H9 (cell line): ENCODE measurements around the gene CD247. TPM values are rescaled to one million over a fixed set of nuclear protein-coding genes. Genes with fewer than 3 reads are reported as not detected.

Source experiments
- DNase-seq: peaks from one replicate; pipeline ENCODE4 v3.0.0-alpha.2; 2017
- H2AFZ ChIP-seq: one replicate; pipeline ENCODE4 v1.6.1; 2013; ENCODE audit warnings: mild to moderate bottlenecking, low read length, control low read depth, moderate library complexity
- H2AK5ac ChIP-seq: 2 replicates; pipeline ENCODE4 v1.6.1; 2013; ENCODE audit warnings: low read length, control low read depth, mixed read lengths; ENCODE audit not compliant: insufficient read length
- H2BK120ac ChIP-seq: one replicate; pipeline ENCODE4 v1.6.1; 2013; ENCODE audit warnings: low read depth, mild to moderate bottlenecking, low read length, control low read depth, inconsistent platforms; ENCODE audit not compliant: poor library complexity, severe bottlenecking
- H2BK12ac ChIP-seq: 2 replicates; pipeline ENCODE4 v1.6.1; 2013; ENCODE audit warnings: low read length, control low read depth, mixed read lengths, low read depth; ENCODE audit not compliant: insufficient read length
- H2BK15ac ChIP-seq: 2 replicates; pipeline ENCODE4 v1.6.1; 2013; ENCODE audit warnings: low read depth, low read length, control low read depth
- H2BK20ac ChIP-seq: one replicate; pipeline ENCODE4 v1.6.1; 2013; ENCODE audit warnings: low read depth, mild to moderate bottlenecking, low read length, control low read depth, inconsistent platforms; ENCODE audit not compliant: poor library complexity, severe bottlenecking
- H2BK5ac ChIP-seq: 2 replicates; pipeline ENCODE4 v1.6.1; 2013; ENCODE audit warnings: low read length, control low read depth, mixed read lengths; ENCODE audit not compliant: insufficient read length
- H3K14ac ChIP-seq: 2 replicates; pipeline ENCODE4 v1.6.1; 2013; ENCODE audit warnings: low read length, control low read depth; ENCODE audit not compliant: insufficient read depth
- H3K18ac ChIP-seq: 2 replicates; pipeline ENCODE4 v1.6.1; 2013; ENCODE audit warnings: low read depth, mild to moderate bottlenecking, mixed read lengths, low read length, control low read depth; ENCODE audit not compliant: insufficient read length
- H3K23ac ChIP-seq: 2 replicates; pipeline ENCODE4 v1.6.1; 2013; ENCODE audit warnings: low read length, control low read depth, mixed read lengths, low read depth; ENCODE audit not compliant: insufficient read length
- H3K23me2 ChIP-seq: 2 replicates; pipeline ENCODE4 v1.6.1; 2013; ENCODE audit warnings: low read depth, mild to moderate bottlenecking, mixed read lengths, low read length, control low read depth; ENCODE audit not compliant: insufficient read length, poor library complexity, severe bottlenecking
- H3K27ac ChIP-seq: 2 replicates; pipeline ENCODE4 v1.5.1; 2013; ENCODE audit warnings: low read length, control low read depth, mixed read lengths, low read depth; ENCODE audit not compliant: insufficient read length
- H3K27me3 ChIP-seq: 2 replicates; pipeline ENCODE4 v1.6.1; 2013; ENCODE audit warnings: low read length, control low read depth, inconsistent platforms; ENCODE audit not compliant: insufficient read depth
- H3K4ac ChIP-seq: 2 replicates; pipeline ENCODE4 v1.6.1; 2013; ENCODE audit warnings: low read depth, mild to moderate bottlenecking, control low read depth, inconsistent platforms, low read length, moderate library complexity
- H3K4me1 ChIP-seq: 2 replicates; pipeline ENCODE4 v1.6.1; 2013; ENCODE audit warnings: low read length, control low read depth, inconsistent platforms; ENCODE audit not compliant: insufficient read depth
- H3K4me2 ChIP-seq: 2 replicates; pipeline ENCODE4 v1.6.1; 2013; ENCODE audit warnings: low read length, control low read depth, mixed read lengths; ENCODE audit not compliant: insufficient read length, insufficient read depth
- H3K56ac ChIP-seq: 2 replicates; pipeline ENCODE4 v1.6.1; 2013; ENCODE audit warnings: low read depth, mild to moderate bottlenecking, mixed read lengths, low read length, control low read depth; ENCODE audit not compliant: insufficient read length
- H3K79me1 ChIP-seq: 2 replicates; pipeline ENCODE4 v1.6.1; 2013; ENCODE audit warnings: low read depth, mild to moderate bottlenecking, moderate library complexity, low read length, control low read depth, inconsistent platforms; ENCODE audit not compliant: insufficient read depth, poor library complexity, severe bottlenecking
- H3K79me2 ChIP-seq: 2 replicates; pipeline ENCODE4 v1.6.1; 2013; ENCODE audit warnings: low read length, control low read depth, inconsistent platforms; ENCODE audit not compliant: insufficient read depth
- H3K9ac ChIP-seq: 2 replicates; pipeline ENCODE4 v1.6.1; 2013; ENCODE audit warnings: low read length, control low read depth, mixed read lengths; ENCODE audit not compliant: insufficient read length; ENCODE audit errors: extremely low read depth
- H3K9me3 ChIP-seq: one replicate; pipeline ENCODE4 v1.6.1; 2013; ENCODE audit warnings: low read depth, low read length, inconsistent platforms; ENCODE audit not compliant: control insufficient read depth
- H3T11ph ChIP-seq: one replicate; pipeline ENCODE4 v1.6.1; 2013; ENCODE audit warnings: mild to moderate bottlenecking, low read length, control low read depth, inconsistent platforms
- H4K20me1 ChIP-seq: one replicate; pipeline ENCODE4 v1.6.1; 2013; ENCODE audit not compliant: control insufficient read depth, insufficient read length, insufficient read depth
- H4K5ac ChIP-seq: 2 replicates; pipeline ENCODE4 v1.6.1; 2013; ENCODE audit warnings: low read depth, mild to moderate bottlenecking, mixed read lengths, low read length, control low read depth; ENCODE audit not compliant: insufficient read length
- H4K8ac ChIP-seq: replicated peaks from 2 replicates; pipeline ENCODE4 v1.6.1; 2013; ENCODE audit warnings: low read length, control low read depth, mixed read lengths, low read depth; ENCODE audit not compliant: insufficient read length
- H4K91ac ChIP-seq: 2 replicates; pipeline ENCODE4 v1.6.1; 2013; ENCODE audit warnings: low read depth, mild to moderate bottlenecking, moderate library complexity, mixed read lengths, low read length, control low read depth; ENCODE audit not compliant: insufficient read length
- H3K27ac Mint-ChIP-seq, 3 experiments: 2 replicates in 2 of 3; 3 replicates in 1 of 3; pipeline ENCODE4 v1.8.0; 2020 to 2021; ENCODE audit warnings: mixed read lengths in 3 of 3, mild to moderate bottlenecking in 1 of 3, moderate library complexity in 1 of 3
- H3K27me3 Mint-ChIP-seq: 2 replicates; pipeline ENCODE4 v1.8.0; 2021; ENCODE audit warnings: low read depth, mild to moderate bottlenecking, moderate library complexity, mixed read lengths
- H3K36me3 Mint-ChIP-seq, 3 experiments: 2 replicates in 2 of 3; 3 replicates in 1 of 3; pipeline ENCODE4 v1.8.0; 2020 to 2021; ENCODE audit warnings: low read depth in 3 of 3, mixed read lengths in 3 of 3; ENCODE audit not compliant: insufficient read depth in 1 of 3
- H3K4me1 Mint-ChIP-seq, 2 experiments: 2 replicates each; pipeline ENCODE4 v1.8.0; 2020; ENCODE audit warnings: mixed read lengths in 2 of 2
- H3K4me3 Mint-ChIP-seq, 2 experiments: 2 replicates in 1 of 2; 3 replicates in 1 of 2; pipeline ENCODE4 v1.8.0; 2020 to 2021; ENCODE audit warnings: mild to moderate bottlenecking in 2 of 2, mixed read lengths in 2 of 2, moderate library complexity in 1 of 2
- H3K9me3 Mint-ChIP-seq, 2 experiments: 2 replicates in 1 of 2; 3 replicates in 1 of 2; pipeline ENCODE4 v1.8.0; 2020; ENCODE audit warnings: mild to moderate bottlenecking in 2 of 2, mixed read lengths in 2 of 2, moderate library complexity in 1 of 2
- WGBS: extraction: QIAGEN DNeasy Blood & Tissue Kit; methylation state at CpG from one replicate; pipeline ENCODE4 v1.1.7; 2013; ENCODE audit warnings: missing lambda C conversion rate, low lambda C conversion rate, mixed read lengths; ENCODE audit not compliant: insufficient read length; ENCODE audit errors: extremely low coverage; 5-methylcytosine and 5-hydroxymethylcytosine counted together
- total RNA-seq: library from RNA; stranded (reverse); gene quantifications from 2 replicates; pipeline ENCODE4 v1.2.1, GENCODE V29; 2021
- TF ChIP-seq, protein P1 (sequence below): fragments of 200-600 bp; sonication (generic); conservative IDR thresholded peaks from 3 replicates; pipeline ENCODE4 v1.8.0; 2021; ENCODE audit warnings: antibody characterized with exemption, mild to moderate bottlenecking

Gene CD247
- total RNA-seq, 1 experiment from 2014 or later = 1.2 TPM

- no peak overlapping the region for H4K91ac ChIP-seq
- no peaks in the 10 kb centered on the region for H3K23me2 ChIP-seq
- TF ChIP-seq, protein P1, sequence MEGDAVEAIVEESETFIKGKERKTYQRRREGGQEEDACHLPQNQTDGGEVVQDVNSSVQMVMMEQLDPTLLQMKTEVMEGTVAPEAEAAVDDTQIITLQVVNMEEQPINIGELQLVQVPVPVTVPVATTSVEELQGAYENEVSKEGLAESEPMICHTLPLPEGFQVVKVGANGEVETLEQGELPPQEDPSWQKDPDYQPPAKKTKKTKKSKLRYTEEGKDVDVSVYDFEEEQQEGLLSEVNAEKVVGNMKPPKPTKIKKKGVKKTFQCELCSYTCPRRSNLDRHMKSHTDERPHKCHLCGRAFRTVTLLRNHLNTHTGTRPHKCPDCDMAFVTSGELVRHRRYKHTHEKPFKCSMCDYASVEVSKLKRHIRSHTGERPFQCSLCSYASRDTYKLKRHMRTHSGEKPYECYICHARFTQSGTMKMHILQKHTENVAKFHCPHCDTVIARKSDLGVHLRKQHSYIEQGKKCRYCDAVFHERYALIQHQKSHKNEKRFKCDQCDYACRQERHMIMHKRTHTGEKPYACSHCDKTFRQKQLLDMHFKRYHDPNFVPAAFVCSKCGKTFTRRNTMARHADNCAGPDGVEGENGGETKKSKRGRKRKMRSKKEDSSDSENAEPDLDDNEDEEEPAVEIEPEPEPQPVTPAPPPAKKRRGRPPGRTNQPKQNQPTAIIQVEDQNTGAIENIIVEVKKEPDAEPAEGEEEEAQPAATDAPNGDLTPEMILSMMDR = no peak
- H3K4me2 ChIP-seq = no peak overlapping the region
- H3K4ac ChIP-seq = no peak overlapping the region
- H4K5ac ChIP-seq = no peak overlapping the region
- no peak overlapping the region for H3K23ac ChIP-seq
- no peak overlapping the region for H2AK5ac ChIP-seq
- no peak overlapping the region for H2BK5ac ChIP-seq
- H2AFZ ChIP-seq = no peak overlapping the region
- WGBS = no CpG with 5 or more reads among the region's 2 CpGs
- peaks cover 3% of the 10 kb centered on the region for H4K20me1 ChIP-seq
- Mint-ChIP-seq H3K4me1 (peaks cover 73 to 76% of the 10 kb centered on the region in 2 experiments), H3K27me3 (no peaks in the 10 kb centered on the region; the same call in none of the 2 replicates), H3K4me3 (no peak overlapping the region), H3K9me3 (no peaks in the 10 kb centered on the region), H3K36me3 (0 out of 7 replicates have a peak, but pooled peaks cover 0 to 3% (median 0%) of the 10 kb centered on the region in 3 experiments), H3K27ac (no peak overlapping the region; a peak in 1 of 7 replicates)
- no peaks in the 10 kb centered on the region for H3K27me3 ChIP-seq
- H3T11ph ChIP-seq = no peak overlapping the region
- no peaks in the 10 kb centered on the region for H3K9me3 ChIP-seq
- H4K8ac ChIP-seq = no peak overlapping the region
- no peak overlapping the region for H3K9ac ChIP-seq
- no peak for DNase-seq
- H3K79me2 ChIP-seq = no peaks in the 10 kb centered on the region
- peaks cover 15% of the 10 kb centered on the region for H3K4me1 ChIP-seq
- H2BK15ac ChIP-seq = no peak overlapping the region
- no peak overlapping the region for H3K27ac ChIP-seq
- no peak overlapping the region for H2BK20ac ChIP-seq
- no peak overlapping the region for H3K56ac ChIP-seq
- H2BK12ac ChIP-seq = no peak overlapping the region
- H3K14ac ChIP-seq = no peak overlapping the region
- H2BK120ac ChIP-seq = no peak overlapping the region
- H3K79me1 ChIP-seq = no peaks in the 10 kb centered on the region
- no peak overlapping the region for H3K18ac ChIP-seq
Observed at GRCh38 chr1:167429612-167430011, 88.7 kb downstream of the CD247 start.
